Neural cell (in vitro differentiated cells): Measurements from ENCODE around the gene SPRR2F.

Experiments
- CTCF ChIP-seq: fragments of 450-650 bp; IDR thresholded peaks from 2 replicates; pipeline ENCODE4 v1.5.1; 2014; ENCODE audit warnings: antibody characterized with exemption, mild to moderate bottlenecking, moderate library complexity; ENCODE audit not compliant: poor library complexity, severe bottlenecking
- EP300 ChIP-seq: fragments of 450-650 bp; conservative IDR thresholded peaks from 2 replicates; pipeline ENCODE4 v1.6.1; 2014; ENCODE audit warnings: antibody characterized with exemption, mild to moderate bottlenecking, moderate library complexity; ENCODE audit not compliant: poor library complexity, severe bottlenecking
- EZH2 ChIP-seq: fragments of 200-600, 300-800 bp; shearing (Covaris generic), sonication (generic); IDR thresholded peaks from 2 replicates; pipeline ENCODE4 v1.6.1; 2014; ENCODE audit warnings: antibody characterized with exemption, low read length, borderline replicate concordance, mild to moderate bottlenecking; ENCODE audit not compliant: insufficient read depth, poor library complexity, severe bottlenecking
- MXI1 ChIP-seq: fragments of 450-650 bp; conservative IDR thresholded peaks from 2 replicates; pipeline ENCODE4 v1.6.1; 2014; ENCODE audit warnings: antibody characterized with exemption, mild to moderate bottlenecking; ENCODE audit not compliant: poor library complexity, severe bottlenecking
- RAD21 ChIP-seq: fragments of 450-650 bp; conservative IDR thresholded peaks from 2 replicates; pipeline ENCODE4 v1.6.1; 2014; ENCODE audit warnings: antibody characterized with exemption, mild to moderate bottlenecking, moderate library complexity
- TAF1 ChIP-seq: IDR thresholded peaks from 2 replicates; pipeline ENCODE4 v1.6.1; 2012; ENCODE audit warnings: low read depth

GRCh38 chr1:153113416-153113815, at the start of gene SPRR2F:
- no peak for TF ChIP-seq CTCF
- no peak for TF ChIP-seq RAD21
- TF ChIP-seq EP300: no peak
- no peak for TF ChIP-seq TAF1
- TF ChIP-seq EZH2: no peak
- no peak for TF ChIP-seq MXI1
